CD4-positive, alpha-beta T cell treated with Interleukin-17A for 4 hours (primary cell): ENCODE results near the gene MAPK14.
"Not testable (repeated sequence)": the region's sequence is repeated elsewhere in the genome, so short reads cannot be mapped to it uniquely, and the experiment has no call there.

Source experiments
- DNase-seq: peaks from one replicate; pipeline ENCODE4 v3.0.0-alpha.2; 2020; ENCODE audit warnings: mixed read lengths

The MAPK14 gene

DNA sequence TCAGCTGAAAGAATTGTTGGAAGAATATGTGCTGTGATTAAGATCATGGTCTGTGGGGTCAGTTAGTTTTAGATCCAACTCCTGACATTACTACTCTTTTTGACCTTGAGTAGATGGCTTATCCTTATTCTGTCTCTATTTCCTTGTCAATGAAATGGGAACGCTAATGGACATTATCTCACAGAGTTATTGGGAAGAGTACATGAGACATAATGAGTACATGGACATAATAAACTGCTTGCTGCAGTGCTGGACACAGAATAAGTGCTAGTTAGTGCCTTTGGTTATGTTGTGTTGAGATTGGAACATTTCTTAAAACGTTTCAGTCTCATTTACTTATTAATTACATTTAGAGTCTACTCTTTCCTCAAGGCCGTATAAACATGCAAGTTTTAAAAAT is 42.6 kb downstream of the MAPK14 start:
- DNase-seq, result no peak

DNA sequence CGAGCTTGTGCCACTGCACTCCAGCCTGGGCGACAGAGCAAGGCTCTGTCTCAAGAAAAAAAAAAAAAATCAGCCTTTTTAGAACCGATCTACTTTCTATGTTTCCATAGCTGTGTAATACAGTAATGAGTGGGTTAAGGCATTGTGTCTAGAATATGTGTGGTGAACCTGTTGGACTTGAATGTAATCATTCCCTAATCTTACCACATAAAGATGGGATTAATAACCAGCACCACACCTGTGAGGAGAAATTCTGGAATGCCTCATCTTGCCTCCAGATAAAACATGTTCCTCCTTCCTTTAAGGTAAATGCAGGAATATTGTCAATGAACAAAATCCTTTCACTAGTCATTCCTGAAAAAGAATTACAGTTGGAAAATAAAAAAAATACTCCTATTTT is 43.7 kb downstream of the MAPK14 start:
- DNase-seq, result no peak

DNA sequence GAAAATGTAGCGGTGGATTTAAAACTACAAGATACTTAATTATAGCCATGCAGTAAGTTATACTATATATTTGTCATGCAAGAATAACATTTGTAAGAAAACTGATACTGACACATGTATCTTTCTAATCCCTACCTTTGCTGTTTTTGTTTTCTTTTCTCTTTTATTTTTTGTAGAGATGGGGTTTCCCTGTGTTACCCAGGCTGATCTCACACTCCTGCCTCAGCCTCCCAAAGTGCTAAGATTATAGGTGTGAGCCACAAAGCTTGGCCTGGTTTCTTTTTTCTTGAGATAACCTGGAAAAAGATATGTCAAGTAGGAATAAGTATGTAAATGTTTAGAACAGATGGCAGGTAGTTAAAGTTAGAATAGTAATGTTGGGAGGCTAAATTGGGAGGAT is 44.1 kb downstream of the MAPK14 start:
- no peak for DNase-seq

DNA sequence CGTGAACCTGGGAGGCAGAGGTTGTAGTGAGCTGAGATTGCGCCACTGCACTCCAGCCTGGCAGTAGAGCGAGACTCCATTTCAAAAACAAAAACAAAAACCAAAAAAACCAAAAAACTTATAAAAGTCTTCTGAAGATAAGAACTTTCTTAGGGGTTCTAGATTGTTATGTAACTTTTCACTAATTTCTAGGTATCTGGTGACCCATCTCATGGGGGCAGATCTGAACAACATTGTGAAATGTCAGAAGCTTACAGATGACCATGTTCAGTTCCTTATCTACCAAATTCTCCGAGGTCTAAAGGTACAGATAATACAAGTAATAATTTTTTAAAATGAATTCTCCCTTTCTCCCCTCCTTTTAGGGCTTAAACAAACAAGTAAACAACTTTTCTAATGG is 45.1 kb downstream of the MAPK14 start:
- no peak for DNase-seq

DNA sequence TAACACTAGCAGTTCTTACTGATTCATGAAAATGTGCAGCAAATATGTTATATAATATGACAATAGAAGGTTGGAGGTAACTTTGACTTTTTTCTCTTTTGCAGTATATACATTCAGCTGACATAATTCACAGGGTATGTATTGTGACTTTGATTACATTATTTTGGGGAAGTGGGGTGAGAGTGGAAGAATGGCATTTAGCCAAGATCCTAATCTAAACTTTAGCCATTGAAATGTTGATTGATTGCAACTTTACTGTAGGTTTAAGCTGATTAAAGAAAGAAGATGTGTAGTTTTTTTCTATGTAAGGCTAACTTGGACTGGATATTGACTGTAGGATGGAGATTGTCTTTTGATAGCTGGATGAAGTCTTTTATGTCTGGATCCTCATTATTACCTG is 46.0 kb downstream of the MAPK14 start:
- no peak for DNase-seq

DNA sequence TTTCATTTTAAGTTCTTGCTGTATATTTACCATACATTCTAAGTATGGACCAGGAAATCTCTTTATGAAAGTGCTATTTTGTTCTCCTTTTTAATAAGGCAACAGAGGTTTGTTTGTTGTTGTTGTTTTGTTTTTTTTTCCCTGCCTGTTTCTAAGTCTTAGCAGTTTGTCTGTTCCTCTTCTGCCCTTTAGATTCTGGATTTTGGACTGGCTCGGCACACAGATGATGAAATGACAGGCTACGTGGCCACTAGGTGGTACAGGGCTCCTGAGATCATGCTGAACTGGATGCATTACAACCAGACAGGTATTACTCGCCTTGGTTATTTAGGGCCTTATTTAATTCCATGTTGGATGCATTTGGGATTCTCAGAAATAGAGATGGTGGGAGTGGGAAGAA is 48.0 kb downstream of the MAPK14 start:
- peak; percentile 44 for DNase-seq

DNA sequence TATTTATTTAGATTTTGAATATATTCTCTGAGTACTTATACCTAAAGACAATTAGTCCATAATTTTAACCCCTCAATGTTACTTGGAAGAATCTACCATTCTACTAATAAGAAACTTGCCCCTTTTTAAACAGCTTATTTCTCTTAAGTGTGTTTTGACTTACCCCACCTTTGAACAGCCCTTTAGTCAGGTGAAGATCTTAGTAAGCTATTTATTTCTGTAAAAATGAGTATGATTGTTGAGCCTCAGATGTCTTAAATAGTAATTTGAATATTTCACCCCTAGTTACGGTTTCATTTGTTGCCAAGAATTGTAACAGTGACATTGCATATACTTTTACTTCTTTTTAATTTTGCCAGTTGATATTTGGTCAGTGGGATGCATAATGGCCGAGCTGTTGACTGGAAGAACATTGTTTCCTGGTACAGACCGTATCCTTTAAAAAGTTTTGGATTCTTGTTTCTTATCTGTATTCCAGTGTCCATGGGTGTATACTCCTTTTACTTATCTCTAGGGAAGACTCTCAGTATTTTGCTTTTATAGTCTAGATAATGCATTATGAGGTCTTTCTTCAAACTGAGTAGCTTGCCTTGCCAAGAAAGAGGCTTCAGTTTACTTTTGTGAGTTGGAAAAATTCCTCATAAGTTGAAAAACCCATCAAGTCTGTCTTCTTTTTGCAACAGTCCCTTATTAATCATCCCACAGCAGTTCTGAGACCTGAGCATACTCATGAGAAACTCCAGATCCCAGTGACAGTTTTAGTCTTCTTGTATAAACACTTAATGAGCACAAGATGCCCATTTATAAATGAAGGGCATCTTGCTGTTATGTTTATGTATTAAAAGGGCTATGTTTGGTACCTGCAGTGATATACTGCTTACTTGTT is 48.8 kb downstream of the MAPK14 start:
- no peak for DNase-seq

DNA sequence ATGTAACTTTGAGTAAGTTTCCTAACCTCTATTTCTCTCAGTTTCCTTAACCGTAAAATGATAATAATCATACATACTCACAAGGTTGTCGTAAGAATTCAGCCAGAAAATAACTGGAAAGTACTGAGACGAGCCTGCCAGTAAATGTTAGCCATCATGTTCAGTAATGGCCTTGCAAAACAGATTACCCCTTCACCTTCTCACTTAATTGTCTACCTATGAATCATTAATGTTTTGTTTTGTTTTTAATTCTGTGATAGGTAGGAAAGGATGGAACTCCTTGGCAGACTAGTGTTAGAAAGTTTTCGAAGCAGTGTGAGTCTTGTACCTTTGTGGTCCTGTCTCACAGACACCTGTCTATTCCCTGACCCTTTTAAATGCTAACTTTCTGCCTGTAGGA is 50.6 kb downstream of the MAPK14 start:
- DNase-seq, result no peak

DNA sequence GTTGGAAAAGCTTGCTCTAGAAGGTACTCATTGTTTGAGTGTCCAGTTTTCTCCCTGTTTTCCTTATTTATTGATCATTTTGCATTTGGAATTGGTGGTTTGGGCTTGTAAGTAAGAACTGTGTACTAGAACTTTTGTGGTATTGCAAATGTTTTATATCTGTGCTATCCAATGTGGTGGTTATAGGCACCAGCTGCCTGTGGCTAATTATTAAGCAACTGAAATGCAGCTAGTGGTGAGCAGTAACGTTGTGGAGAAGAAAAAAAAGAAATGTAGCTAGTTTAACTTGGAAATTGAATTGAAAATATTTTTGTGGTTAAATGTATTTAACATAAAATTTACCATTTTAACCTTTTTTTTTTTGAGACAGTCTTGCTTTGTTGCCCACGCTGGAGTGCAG is 52.0 kb downstream of the MAPK14 start:
- no peak for DNase-seq

DNA sequence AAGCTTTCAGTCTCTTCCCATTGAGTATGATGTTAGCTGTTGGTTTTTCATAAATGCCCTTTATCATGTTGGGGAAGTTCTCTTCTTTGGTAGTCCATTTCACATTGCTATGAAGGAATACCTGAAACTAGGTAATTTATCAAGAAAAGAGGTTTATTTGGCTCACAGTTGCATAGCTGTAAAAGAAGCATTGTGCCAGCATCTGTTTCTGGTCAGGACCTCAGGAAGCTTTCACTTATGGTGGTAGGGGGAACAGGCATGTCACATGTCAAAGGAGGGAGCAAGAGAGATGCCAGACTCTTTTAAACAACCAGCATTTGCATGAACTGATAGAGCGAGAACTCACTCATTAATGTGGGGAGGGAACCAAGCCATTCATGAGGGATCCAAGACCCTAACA is 54.7 kb downstream of the MAPK14 start:
- no peak for DNase-seq

DNA sequence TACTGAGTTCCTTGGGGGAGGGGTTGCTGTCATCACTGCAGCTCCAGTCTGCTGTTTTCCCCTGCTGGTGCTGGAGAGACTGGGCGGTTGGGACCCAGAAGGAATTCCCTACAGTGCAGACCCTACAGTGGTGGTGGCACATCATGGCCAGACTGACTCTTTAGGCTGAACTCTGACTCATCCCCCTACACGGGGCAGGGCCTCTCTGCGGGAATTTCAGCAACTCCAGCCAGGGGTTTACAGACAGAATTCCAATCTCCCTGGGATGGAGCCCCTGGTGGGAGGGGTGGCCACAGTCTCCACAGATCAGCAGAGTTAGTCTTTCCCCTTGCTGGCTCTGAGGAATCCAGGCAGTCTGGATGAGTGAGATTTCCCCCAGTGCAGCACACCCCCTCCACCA is 55.8 kb downstream of the MAPK14 start:
- DNase-seq, result no peak

DNA sequence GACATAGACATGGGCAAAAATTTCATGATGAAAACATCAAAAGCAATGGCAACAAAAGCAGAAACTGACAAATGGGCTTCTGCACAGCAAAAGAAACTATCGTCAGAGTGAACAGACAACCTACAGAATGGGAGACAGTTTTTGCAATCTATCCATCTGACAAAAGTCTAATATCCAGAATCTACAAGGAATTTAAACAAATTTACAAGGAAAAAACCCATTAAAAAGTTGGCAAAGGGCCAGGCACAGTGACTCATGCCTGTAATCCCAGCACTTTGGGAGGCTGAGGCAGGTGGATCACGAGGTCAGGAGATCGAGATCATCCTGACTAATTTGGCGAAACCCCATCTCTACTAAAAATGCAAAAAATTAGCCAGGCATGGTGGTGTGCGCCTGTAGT is 60.6 kb downstream of the MAPK14 start:
- not testable (repeated sequence) for DNase-seq

DNA sequence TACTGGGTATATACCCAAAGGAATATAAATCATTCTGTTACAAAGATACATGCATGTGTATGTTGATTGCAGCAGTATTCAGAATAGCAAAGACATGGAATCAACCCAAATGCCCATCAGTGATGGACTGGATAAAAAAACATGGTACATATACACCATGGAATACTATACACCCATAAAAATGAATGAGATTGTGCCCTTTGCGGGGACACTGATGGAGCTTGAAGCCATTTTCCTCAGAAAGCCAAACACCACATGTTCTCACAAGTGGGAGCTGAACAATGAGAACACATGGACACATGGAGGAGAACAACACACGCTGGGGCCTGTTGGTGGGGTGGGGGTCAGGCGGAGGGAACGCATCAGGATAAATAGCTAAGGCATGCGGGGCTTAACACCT is 61.4 kb downstream of the MAPK14 start:
- no peak for DNase-seq

DNA sequence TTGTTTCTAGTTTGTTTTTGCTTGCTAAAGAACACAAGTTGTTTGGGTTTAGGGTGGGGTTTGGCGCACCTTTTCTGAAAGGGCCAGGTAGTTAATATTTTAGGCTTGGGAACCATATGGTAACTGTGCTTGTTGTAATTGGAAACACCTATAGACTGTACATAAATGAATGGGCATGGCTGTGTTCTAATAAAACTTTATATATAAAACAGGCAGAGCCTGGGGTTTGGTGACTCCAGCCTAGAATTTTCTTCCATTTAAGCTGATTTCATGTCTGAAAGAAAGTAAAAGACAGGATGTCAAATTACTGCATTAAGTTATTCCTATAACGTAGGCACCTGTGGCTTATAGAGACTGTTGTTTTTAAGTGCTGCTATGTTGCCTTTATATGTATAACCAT is 66.6 kb downstream of the MAPK14 start:
- no peak for DNase-seq

DNA sequence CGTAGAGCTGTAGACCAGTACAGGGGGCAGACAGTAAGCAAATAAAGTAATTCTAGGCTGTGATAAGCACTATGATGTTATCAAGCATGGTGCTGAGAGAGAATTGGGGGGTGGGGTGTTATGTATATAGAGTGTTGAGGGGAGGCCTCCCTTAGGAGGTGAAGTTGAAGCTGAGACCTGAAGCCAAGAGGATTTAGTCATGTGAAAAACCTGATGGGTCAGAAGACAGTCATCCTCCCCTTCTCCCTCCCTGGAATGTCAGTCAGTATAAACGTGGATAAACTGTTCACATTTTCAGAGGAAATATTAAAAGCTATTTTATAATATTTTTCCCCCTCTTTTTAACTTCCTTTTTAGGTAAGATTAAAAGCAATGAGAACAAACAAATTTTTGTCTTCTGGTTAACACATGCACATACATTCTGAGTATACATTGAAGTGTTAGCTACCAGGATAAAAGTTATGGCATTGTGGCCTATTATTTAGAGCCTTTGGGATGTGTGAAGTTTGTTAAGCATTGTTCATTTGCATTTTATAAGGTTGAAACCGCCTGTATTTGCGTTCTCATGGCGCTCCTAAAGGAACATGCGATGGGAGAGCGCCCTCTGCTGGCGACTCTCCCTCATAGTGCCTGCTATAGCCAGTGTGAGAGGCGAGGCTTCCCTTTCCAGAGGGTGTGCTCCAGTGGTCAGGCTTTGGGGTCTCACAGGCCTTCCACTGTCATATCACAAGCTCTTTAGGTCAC is 67.3 kb downstream of the MAPK14 start:
- peak; percentile 89 for DNase-seq

DNA sequence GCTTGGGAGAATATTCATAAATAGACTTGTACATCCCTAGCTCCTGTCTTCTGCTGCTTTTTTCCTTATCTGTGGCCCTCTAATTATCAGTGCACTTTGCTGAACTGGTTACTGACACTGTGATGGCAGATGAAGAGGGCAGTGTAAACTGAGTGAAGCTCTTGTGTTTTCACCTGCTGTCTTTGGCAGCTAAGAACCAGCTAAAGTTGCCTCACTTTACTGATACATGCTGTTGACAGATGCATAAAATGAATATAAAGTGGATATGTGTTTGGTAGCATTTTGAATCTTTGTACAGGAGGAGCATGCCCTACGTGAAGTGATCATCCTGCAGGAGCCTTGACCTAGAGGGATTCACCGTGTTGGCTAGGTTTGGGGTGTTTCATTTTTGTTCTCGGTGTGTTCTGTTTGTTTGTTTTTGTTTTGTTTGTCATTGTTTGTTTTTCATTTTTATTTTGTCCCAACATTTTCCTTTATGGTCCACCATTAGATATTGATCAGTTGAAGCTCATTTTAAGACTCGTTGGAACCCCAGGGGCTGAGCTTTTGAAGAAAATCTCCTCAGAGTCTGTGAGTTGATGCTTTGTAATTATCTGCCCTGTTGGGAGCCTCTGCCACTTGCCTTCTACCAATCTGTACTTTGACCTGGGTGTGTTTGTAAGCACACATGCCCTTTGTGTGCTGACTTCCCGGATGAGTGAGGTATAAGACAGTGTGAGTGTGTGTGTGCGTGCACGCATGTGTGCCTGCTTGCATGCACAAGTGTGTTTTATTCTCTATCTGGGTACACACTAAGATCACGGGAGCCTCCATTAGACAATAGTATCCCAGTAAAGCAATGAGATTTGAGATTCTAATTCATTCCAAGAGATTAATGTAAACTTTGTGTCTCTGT is 68.1 kb downstream of the MAPK14 start:
- no peak for DNase-seq

DNA sequence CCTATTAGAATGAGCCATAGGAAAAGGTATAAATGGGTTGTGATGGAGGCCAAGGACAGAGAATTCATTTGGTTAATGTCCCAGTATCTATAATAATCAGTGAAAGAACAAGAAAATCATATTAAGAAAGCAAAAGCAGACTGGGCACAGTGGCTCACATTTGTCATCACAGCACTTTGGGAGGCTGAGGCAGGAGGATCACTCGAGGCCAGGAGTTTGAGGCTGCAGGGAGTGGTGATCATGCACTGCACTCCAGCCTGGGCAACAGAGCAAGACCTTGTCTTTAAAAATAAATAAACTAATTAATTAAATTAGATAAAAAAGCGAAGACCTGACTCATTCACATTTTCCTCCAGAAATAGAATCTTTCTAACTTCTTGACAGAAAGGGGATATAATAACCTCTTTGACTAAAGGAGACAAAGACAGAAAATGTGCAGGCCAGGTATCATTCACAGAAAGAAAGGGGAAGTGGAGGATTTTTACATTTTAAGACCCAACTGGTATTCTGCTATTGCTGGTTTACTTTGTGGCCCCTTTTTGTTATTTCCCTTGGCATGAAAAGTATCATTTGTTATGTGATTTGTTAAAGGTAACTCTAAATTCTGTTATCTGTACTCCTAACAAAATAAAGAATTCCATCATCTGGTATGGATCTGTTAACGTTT is 70.8 kb downstream of the MAPK14 start:
- no peak for DNase-seq

DNA sequence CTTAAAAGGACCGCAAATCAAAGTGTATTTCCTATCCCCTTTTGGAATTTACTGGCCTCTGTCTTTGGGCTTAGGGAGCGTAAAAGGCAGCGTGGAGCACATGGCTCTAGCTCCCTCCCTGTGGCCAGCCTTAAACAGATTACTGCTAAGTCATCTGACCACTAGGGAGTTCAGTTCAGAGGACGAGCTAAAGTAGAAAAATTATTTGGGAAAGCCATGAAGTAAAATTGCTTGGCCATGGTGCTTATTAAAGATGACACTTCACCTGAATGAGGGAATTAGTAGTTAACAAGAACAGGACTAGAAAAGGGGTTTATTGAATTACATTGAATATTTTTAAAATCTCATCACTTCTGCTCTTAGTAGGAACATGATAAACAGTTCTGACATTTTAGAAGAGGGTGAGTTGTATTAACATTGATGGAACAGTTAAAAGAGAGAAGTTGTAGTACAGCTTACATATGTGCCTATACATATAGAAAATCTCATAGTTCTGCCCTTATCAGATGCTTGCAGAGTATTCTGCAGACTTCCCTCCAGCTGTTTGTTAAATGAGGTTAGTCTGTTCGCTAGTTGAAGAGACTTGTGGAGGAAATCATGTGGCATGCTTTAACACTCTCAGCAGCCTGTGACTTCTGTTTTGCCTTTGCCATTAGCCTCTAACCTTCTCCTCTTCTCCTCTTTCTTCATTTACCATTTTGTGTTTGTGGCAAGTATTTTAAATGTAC is 71.5 kb downstream of the MAPK14 start:
- DNase-seq, result no peak

DNA sequence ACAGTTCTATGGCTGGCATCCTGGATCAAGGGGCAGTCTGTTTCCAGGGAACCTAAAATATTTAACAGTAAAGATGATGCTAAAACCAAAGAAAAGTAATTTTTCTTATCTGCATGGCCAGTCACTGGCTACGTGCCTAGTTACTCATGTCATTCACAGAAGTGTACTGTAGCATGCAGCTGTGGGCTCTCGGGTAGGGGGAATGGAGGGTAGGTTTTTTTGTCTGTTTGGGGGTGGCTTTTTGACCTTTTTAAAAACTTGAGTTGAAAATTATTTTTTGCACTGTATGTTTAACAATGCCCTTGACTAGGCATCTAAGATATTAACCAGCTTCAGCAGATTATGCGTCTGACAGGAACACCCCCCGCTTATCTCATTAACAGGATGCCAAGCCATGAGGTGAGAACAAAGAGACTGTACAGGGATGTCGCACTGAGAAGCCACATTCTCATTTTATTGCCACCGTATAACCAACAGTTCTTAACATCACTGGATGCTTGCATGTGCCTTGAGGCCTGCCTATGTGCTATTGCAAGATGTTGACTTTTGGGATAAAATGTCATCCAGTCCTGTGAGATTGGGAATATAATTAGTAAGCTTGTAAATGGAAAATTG is 72.4 kb downstream of the MAPK14 start:
- peak; percentile 53 for DNase-seq

DNA sequence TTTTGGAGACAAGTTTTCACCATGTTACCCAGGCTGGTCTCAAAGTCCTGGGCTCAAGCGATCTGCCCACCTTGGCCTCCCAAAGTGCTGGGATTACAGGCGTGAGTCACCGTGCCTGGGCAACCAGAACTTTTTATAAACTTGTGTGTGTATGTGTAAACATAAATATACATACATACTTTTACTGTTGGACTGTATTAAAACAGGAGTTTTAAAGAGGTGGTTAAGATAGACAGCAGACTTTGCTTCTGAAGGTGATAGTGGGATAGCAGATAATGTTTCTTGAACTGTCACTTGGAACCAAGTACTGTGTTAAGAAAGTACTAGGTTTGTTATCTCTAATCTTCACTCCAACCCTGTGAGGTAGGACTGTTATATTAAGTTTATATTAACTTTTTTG is 74.1 kb downstream of the MAPK14 start:
- no peak for DNase-seq

DNA sequence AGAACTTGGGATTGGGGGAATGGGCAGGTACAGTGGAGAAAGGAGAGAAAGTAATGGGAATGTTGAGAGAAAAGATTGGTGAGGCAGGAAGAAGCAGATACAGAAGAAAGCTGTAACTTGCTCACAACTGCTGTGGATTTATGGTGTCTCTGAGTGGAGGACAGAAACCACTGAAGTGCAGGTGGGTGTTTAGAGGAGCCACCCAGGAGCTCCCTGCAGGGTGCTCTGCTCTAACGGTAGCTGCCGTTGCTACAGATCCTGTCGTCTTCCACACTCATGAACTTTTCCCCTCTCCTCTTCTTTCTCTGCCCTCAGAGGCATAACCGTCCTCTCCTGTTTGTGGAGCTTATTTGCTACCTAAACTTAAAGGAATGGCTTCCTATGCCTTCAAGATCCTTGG is 75.2 kb downstream of the MAPK14 start:
- no peak for DNase-seq

DNA sequence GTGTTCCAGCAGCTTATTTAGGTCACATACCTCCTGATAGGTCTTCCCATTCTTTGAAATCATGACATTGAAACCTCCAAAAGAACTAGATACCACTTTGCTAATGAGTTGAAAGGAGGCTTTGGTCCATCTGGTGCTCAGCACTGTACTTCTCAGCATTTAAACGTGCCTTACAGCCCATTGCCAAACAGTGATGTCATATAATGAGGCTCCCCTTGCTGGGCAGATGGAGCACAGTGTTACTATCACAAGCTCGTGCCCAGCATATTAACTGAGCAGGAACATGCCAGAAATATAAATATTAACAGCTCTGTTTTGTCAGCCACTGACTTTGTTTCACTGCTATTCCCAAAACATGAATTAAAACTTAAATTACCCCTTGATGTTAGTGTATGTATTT is 77.2 kb downstream of the MAPK14 start:
- DNase-seq, result no peak
